Measurements from ENCODE around the gene OR8B12.
"Not testable (repeated sequence)": the region's sequence is repeated elsewhere in the genome, so short reads cannot be mapped to it uniquely, and the experiment has no call there.

The OR8B12 gene

DNA sequence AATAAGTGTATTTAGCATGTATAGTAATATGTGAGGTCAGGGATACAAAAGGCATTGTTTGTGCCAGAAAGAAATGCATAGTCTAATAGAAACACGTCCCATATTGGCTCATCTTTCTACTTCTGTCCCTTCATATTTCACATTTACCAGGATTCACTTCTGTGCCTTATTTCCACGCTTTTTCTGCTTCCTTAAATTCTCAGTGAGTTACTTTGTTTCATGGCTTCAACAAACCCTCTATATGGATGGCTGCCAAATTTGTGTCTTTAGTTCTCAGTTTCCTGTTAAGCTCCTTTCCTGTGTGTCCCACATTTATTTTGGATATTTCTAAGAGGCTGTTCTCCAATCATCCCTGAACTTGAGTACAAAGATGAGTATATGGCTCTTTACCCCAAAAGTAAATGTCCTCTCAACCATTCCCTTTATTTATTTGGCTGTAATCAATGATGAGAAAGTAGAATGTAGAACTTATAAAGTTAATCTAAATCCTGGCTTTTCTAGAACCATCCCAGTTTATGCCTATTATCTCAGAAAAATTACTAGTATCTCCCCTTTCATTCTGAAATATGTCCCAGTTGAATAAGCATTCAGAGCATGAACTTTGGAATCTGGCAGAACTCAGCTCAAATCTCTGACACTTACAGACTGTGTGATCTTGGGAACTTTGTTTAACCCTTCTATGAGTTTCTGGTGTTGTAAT is 23.5 kb downstream of the OR8B12 start:
- DNase-seq (ENCODE audit: low spot score), result no peak

DNA sequence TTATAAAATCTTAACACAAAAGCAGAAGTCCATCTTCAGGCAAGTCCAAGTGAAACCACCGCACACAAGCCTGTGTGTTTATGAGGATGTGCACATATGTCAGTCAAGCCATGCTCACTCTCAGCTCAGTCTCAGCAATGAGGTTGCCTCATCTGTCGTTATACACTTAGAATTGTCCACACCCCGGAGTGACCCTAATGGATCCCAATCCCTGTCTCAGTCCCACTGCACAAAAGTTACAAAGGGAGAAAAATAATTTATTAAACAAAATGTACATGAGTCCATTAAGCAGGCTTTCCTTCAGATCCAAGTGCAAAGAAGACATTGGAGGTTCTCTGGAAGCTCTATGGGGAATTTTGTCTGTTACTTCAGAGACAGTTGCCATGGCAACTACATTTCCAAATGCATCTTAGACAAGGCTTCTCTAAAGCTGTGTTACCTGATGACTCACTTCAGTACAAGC is 24.4 kb downstream of the OR8B12 start:
- DNase-seq (ENCODE audit: low spot score), result no peak

DNA sequence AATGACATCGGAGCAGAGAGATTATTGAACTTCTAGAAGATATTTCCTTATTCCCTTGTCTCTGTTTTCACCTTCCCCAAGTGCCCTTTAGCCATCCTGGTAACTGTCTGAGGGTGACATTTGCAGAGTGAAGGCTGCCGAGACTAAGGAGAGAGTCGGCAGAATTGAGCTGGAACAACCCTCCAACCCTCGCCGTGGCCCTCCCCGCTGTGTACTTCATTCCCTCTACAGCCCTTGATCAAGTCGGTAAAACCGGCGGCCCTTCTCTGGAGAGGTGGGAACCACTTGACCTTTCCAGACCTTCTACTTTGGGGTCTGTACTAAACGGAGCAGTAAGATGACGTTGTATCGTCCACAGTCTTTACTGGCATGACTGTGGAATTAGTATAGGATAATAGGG is 26.1 kb downstream of the OR8B12 start:
- no peak for DNase-seq (ENCODE audit: low spot score)

DNA sequence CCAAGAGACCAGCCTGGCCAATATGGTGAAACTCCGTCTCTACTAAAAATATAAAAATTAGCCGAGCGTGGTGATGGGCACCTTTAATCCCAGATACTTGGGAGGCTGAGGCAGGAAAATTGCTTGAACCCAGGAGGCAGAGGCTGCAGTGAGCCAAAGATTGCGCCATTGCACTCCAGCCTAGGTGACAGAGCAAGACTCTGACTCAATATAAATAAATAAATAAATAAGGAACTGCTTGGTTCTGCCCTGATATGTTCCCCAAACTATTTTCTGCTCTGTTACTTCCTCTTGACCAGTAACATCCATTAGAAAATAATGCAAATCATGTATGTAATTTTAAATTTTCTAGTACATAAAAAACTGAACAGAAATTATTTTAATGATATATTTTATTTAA is 28.8 kb downstream of the OR8B12 start:
- not testable (repeated sequence) for DNase-seq (ENCODE audit: low spot score)

DNA sequence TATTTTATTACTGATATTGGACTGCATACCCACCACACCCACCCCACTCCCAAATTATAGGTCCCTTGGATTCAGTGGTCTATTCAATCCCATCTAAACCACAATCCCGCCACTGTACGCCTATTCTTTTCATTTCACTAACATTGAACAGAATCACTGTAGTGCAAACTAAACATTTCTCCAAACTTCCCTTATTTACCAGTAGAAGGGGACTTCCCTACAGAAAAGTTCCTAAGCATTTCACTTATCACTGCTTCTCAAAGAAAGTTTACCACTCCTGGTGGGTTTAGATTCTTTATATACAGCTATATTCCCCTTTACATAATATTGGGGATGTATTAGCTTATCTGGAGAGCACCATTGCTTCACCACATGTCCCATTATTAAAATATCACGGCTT is 29.3 kb downstream of the OR8B12 start:
- DNase-seq (ENCODE audit: low spot score), result no peak

DNA sequence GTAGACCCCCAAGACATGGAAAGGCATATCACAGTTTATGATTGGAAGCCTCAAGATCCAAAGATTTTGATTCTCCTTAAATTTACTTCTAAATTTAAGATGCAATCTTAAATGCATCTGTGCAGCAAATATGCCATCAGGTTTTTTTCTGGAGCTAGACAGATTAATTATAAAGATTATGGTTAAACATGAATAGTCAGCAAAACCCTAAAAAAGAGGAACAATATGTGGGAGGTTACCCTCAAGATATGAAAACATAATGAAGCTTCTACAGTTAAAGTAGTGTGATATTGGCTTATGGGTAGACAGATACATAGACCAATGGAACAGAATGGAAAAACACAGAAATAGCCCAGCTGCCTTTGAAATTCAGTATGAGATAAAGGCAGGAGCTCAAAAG is 31.7 kb downstream of the OR8B12 start:
- no peak for DNase-seq (ENCODE audit: low spot score)

DNA sequence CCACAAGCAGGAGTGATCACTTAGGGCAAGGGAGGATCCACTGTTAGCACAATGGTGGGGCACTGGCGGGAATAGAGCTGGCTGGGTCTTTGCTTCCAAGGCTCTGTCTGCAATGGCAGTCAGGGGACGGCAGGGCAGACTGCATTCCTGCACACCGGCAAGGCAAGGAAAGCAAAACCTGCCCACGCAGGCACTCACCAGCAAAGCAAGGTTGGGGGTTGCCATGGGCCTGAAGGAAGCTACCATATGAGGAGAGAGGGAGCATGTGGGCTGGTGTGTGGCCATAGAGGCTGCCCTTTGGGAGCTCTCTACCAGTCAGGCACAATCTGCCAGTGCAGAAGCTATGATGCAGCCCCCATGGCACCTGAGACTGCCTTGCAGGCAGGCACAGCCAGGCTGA is 33.2 kb downstream of the OR8B12 start:
- no peak for DNase-seq (ENCODE audit: low spot score)

DNA sequence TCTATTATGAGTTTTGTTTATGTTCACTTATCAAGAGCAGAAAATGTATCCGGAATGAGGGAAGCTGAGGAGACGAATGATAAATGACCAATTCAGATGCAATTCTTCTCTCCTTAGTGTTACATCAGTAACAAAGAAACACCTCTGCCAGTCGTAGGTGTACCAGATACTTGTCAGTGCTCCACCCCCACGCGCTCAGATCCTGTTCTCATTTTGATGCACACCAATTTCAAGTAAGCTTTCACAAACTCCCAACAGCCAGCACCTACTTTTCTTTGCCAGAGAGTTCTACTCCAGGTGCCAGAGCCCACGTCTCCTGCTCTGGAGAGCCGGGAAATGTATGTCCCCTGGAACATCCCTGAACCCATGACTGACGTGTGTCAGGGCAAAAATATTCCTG is 43.7 kb downstream of the OR8B12 start:
- DNase-seq (ENCODE audit: low spot score), result no peak

DNA sequence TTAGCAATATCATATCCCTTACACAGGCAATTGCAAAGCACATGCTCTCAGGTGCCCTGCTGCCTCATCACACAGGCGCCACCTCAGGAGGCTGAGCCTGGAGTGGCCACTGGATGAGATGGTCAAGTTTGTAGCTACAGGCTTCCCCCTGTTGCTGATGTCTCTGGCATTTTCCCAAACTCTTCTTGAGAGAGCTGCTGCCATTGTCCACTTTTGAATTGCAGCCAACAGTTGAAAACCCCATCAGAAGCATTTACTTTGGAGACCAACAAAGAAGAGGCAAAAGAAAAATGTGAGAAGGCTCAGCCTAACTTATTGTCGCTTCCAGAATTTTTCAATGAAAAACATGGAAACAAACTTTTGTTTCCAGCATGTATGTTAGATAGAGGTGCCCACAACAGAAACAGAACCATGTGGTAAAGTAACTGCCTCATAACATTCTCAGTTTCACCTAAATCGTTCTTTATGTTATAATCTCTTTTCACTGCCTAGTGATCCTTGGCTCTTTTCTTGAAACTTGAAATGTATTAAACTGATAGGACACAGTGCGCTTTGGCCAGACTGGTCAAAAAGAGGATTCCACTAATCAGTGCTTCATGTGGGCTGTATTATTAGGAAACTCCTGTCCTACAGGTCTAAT is 50.3 kb downstream of the OR8B12 start:
- no peak for DNase-seq (ENCODE audit: low spot score)
